Gastrocnemius medialis (tissue), 4 donors: ENCODE results near the gene EEF1A2. TPM values are rescaled to one million over a fixed set of nuclear protein-coding genes. Genes with fewer than 3 reads are reported as not detected.

Experiments
- ATAC-seq, 2 donors: fragments of 150-250 bp; one replicate each; pipeline ENCODE4 v1.9.1; 2016
- DNase-seq, 2 donors: peaks; one replicate each; pipeline ENCODE4 v3.0.0-alpha.2; 2019
- H3K27ac ChIP-seq, 4 donors: fragments of 200-600 bp; sonication (generic); 1 replicate in 1 of 4; 2 replicates in 3 of 4; pipeline ENCODE4 v1.5.1; 2016 to 2018; ENCODE audit warnings: mild to moderate bottlenecking in 2 of 4, moderate library complexity in 1 of 4
- H3K27me3 ChIP-seq, 3 donors: fragments of 200-600 bp; sonication (generic) in 2 of 3; 1 replicate in 1 of 3; 2 replicates in 2 of 3; pipeline versions ENCODE4 v1.5.1 to v1.6.0; 2016 to 2019; ENCODE audit warnings: mild to moderate bottlenecking in 1 of 3, moderate library complexity in 1 of 3
- H3K36me3 ChIP-seq, 2 donors: fragments of 200-600 bp; sonication (generic) in 1 of 2; one replicate each; pipeline ENCODE4 v1.5.1; 2017 to 2018
- H3K4me1 ChIP-seq, 2 donors: fragments of 200-600 bp; sonication (generic) in 1 of 2; one replicate each; pipeline ENCODE4 v1.5.1; 2016 to 2017; ENCODE audit warnings: mild to moderate bottlenecking in 2 of 2
- H3K4me3 ChIP-seq, 4 donors: fragments of 200-600 bp; sonication (generic) in 3 of 4; 1 replicate in 1 of 4; 2 replicates in 3 of 4; pipeline ENCODE4 v1.5.1; 2016 to 2019; ENCODE audit warnings: mild to moderate bottlenecking in 2 of 4
- H3K9me3 ChIP-seq, 3 donors: fragments of 200-600 bp; sonication (generic) in 2 of 3; 1 replicate in 1 of 3; 2 replicates in 2 of 3; pipeline ENCODE4 v1.5.1; 2016 to 2019
- CTCF ChIP-seq, 5 experiments: fragments of 450-650 bp in 3 of 5; fragments of 200-600 bp in 2 of 5; sonication (generic) in 2 of 5; IDR thresholded peaks in 4 of 5; conservative IDR thresholded peaks in 1 of 5; 1 replicate in 4 of 5; 2 replicates in 1 of 5; pipeline ENCODE4 v1.5.1; 2016 to 2019; ENCODE audit warnings: antibody characterized with exemption in 5 of 5, mild to moderate bottlenecking in 3 of 5, moderate library complexity in 3 of 5
- POLR2A ChIP-seq, 2 donors: fragments of 450-650 bp; IDR thresholded peaks; one replicate each; pipeline ENCODE4 v1.6.1; 2017; ENCODE audit warnings: antibody characterized with exemption in 2 of 2, mild to moderate bottlenecking in 2 of 2, moderate library complexity in 2 of 2
- in situ Hi-C, 4 donors: fragments of 200-750 bp; cut with MboI; loops; one replicate each; pipeline versions ENCODE4 v1.15.0 to v1.8.0; 2017; ENCODE audit warnings: low sequenced_read_pairs in 4 of 4
- intact Hi-C: fragments of 100-400 bp; cut with DNase I; formaldehyde crosslinking; loops from one replicate; pipeline ENCODE4 v1.15.1; 2023; ENCODE audit warnings: low total_unique reads
- total RNA-seq, 4 donors: library from RNA; depleted of rRNA; stranded (reverse); fragments of >200 nt; gene quantifications; one replicate each; pipeline versions ENCODE4 v1.1.0 to v1.2.3, GENCODE V29; 2016

EEF1A2 gene
- total RNA-seq, 4 donors from 2014 or later, result 1,736 to 2,603 (median 2,395) TPM

- H3K4me3 ChIP-seq, result peak overlapping the region in 2 of 4 donors; percentile 9 to 40
- no peaks in the 10 kb centered on the region for H3K9me3 ChIP-seq
- H3K27me3 ChIP-seq, result peaks cover 22 to 31% (median 28%) of the 10 kb centered on the region in 3 donors
- H3K4me1 ChIP-seq, result peaks cover 0 to 4% of the 10 kb centered on the region in 2 donors
- no peaks in the 10 kb centered on the region for H3K36me3 ChIP-seq
- intact Hi-C loops (loop anchor here (1.0 to 5.0 kb wide), 3 partner anchors 74 to 436 kb away; no protein-coding TSS in a partner anchor), in situ Hi-C loops (loop anchor here in 1 of 4 donors (25.0 kb wide), 1 partner anchor 99 kb away; the partner anchor contains the start of gene GMEB2)
- H3K27ac ChIP-seq, result peak overlapping the region in 1 of 4 donors; percentile 23
- DNase-seq, result no peak
- ATAC-seq, result peak; percentile 25 to 27
- no peak for TF ChIP-seq POLR2A (IDR thresholded peaks at IDR 0.05)
- peak in 2 of 5 experiments; percentile 10 to 24 for TF ChIP-seq CTCF (IDR thresholded peaks at IDR 0.05 in 4 of 5, conservative IDR thresholded peaks at IDR 0.05 in 1 of 5)
Observed at GRCh38 chr20:63538204-63539091, 39.6 kb upstream of the EEF1A2 start.

- peaks cover 0 to 4% of the 10 kb centered on the region in 2 donors for H3K4me1 ChIP-seq
- peak overlapping the region in 1 of 4 donors; percentile 23 for H3K27ac ChIP-seq
- peaks cover 28 to 38% (median 33%) of the 10 kb centered on the region in 3 donors for H3K27me3 ChIP-seq
- H3K36me3 ChIP-seq, result no peaks in the 10 kb centered on the region
- intact Hi-C loops, result loop anchor here (1.0 to 5.0 kb wide), 3 partner anchors 75 to 437 kb away; no protein-coding TSS in a partner anchor
- peak; percentile 54 to 68 for DNase-seq
- in situ Hi-C loops, result loop anchor here in 1 of 4 donors (25.0 kb wide), 1 partner anchor 100 kb away; the partner anchor contains the start of gene GMEB2
- H3K4me3 ChIP-seq, result peak overlapping the region in 3 of 4 donors; percentile 9 to 40 (median 17)
- TF ChIP-seq CTCF (IDR thresholded peaks at IDR 0.05 in 4 of 5, conservative IDR thresholded peaks at IDR 0.05 in 1 of 5) (peak; percentile 88 to 98 (median 96)), POLR2A (IDR thresholded peaks at IDR 0.05) (peak in 1 of 2 donors; percentile 6)
- H3K9me3 ChIP-seq, result no peaks in the 10 kb centered on the region
- peak; percentile 81 to 88 for ATAC-seq
Observed at GRCh38 chr20:63537525-63538203, 38.8 kb upstream of the EEF1A2 start.

GRCh38 chr20:63536997-63537524, 38.2 kb upstream of the EEF1A2 start, which contains the start of gene PTK6:
TSS of gene PTK6 (minus strand) at chr20:63537376. CDS start at chr20:63537314, 62 bp downstream.
- no peak for DNase-seq
- Histone ChIP-seq H3K9me3 (no peaks in the 10 kb centered on the region), H3K4me3 (peak within 1 kb of the TSS in 3 of 4 donors; percentile 9 to 40 (median 17)), H3K36me3 (no peaks in the 10 kb centered on the region), H3K27ac (peak within 1 kb of the TSS in 1 of 4 donors; percentile 23), H3K27me3 (peaks cover 28 to 39% (median 37%) of the 10 kb centered on the region in 3 donors), H3K4me1 (peaks cover 0 to 4% of the 10 kb centered on the region in 2 donors)
- ATAC-seq, result no peak
- intact Hi-C loops (loop anchor here (5.0 kb wide), 1 partner anchor 75 kb away; no protein-coding TSS in a partner anchor), in situ Hi-C loops (loop anchor here in 1 of 4 donors (25.0 kb wide), 1 partner anchor 100 kb away; the partner anchor contains the start of gene GMEB2)
- TF ChIP-seq POLR2A (IDR thresholded peaks at IDR 0.05) (no peak), CTCF (IDR thresholded peaks at IDR 0.05 in 4 of 5, conservative IDR thresholded peaks at IDR 0.05 in 1 of 5) (no peak)
